Astrocyte (in vitro differentiated cells and primary cell): ENCODE data around the gene NAGLU. TPM values are rescaled to one million over a fixed set of nuclear protein-coding genes. Genes with fewer than 3 reads are reported as not detected.

ENCODE experiments used
- DNase-seq: peaks from one replicate; pipeline ENCODE4 v3.0.0-alpha.2; 2010; ENCODE audit warnings: low read depth
- FAIRE-seq: peaks from 2 replicates; lab custom pipeline; 2011; peaks lifted over from hg19 to GRCh38; lab: Jason Lieb, UNC
- H2AFZ ChIP-seq: 2 replicates; pipeline ENCODE4 v1.6.0; 2012; ENCODE audit warnings: low read depth, low read length, inconsistent platforms
- H3K27ac ChIP-seq: 2 replicates; pipeline ENCODE4 v1.5.1; 2011; ENCODE audit warnings: low read depth, low read length, inconsistent platforms
- H3K27me3 ChIP-seq: 2 replicates; pipeline ENCODE4 v1.6.0; 2011; ENCODE audit warnings: low read length, inconsistent platforms; ENCODE audit not compliant: insufficient read depth
- H3K36me3 ChIP-seq: 2 replicates; pipeline ENCODE4 v1.5.1; 2011; ENCODE audit warnings: low read length, inconsistent platforms; ENCODE audit not compliant: insufficient read depth
- H3K4me1 ChIP-seq: 2 replicates; pipeline ENCODE4 v1.5.1; 2011; ENCODE audit warnings: low read length, inconsistent platforms; ENCODE audit not compliant: insufficient read depth
- H3K4me2 ChIP-seq: 2 replicates; pipeline ENCODE4 v1.6.0; 2012; ENCODE audit warnings: low read length, inconsistent platforms
- H3K4me3 ChIP-seq: 2 replicates; pipeline ENCODE4 v1.5.1; 2011; ENCODE audit warnings: low read depth, mild to moderate bottlenecking, low read length, inconsistent platforms; ENCODE audit not compliant: insufficient read depth
- H3K79me2 ChIP-seq: 2 replicates; pipeline ENCODE4 v1.6.0; 2012; ENCODE audit warnings: mild to moderate bottlenecking, low read length, inconsistent platforms; ENCODE audit not compliant: insufficient read depth
- H3K9ac ChIP-seq: 2 replicates; pipeline ENCODE4 v1.6.0; 2012; ENCODE audit warnings: mild to moderate bottlenecking, low read length, inconsistent platforms
- H3K9me3 ChIP-seq: 2 replicates; pipeline ENCODE4 v1.5.1; 2012; ENCODE audit warnings: low read depth, mild to moderate bottlenecking, low read length, inconsistent platforms; ENCODE audit not compliant: insufficient read depth
- H4K20me1 ChIP-seq: 2 replicates; pipeline ENCODE4 v1.6.0; 2012; ENCODE audit warnings: low read length, inconsistent platforms; ENCODE audit not compliant: insufficient read depth
- H3K27ac Mint-ChIP-seq: one replicate; pipeline ENCODE4 v1.8.0; 2021; ENCODE audit warnings: mild to moderate bottlenecking, mixed read lengths; ENCODE audit not compliant: unreplicated experiment
- H3K27me3 Mint-ChIP-seq: one replicate; pipeline ENCODE4 v1.8.0; 2021; ENCODE audit warnings: low read depth, mixed read lengths; ENCODE audit not compliant: unreplicated experiment
- H3K36me3 Mint-ChIP-seq: one replicate; pipeline ENCODE4 v1.8.0; 2021; ENCODE audit warnings: low read depth, mixed read lengths; ENCODE audit not compliant: unreplicated experiment
- H3K4me1 Mint-ChIP-seq: one replicate; pipeline ENCODE4 v1.8.0; 2021; ENCODE audit warnings: low read depth, mixed read lengths; ENCODE audit not compliant: unreplicated experiment
- H3K4me3 Mint-ChIP-seq: one replicate; pipeline ENCODE4 v1.8.0; 2021; ENCODE audit warnings: mild to moderate bottlenecking, moderate library complexity, mixed read lengths; ENCODE audit not compliant: unreplicated experiment
- H3K9me3 Mint-ChIP-seq: one replicate; pipeline ENCODE4 v1.8.0; 2021; ENCODE audit warnings: mild to moderate bottlenecking, mixed read lengths; ENCODE audit not compliant: unreplicated experiment
- EZH2 ChIP-seq: IDR thresholded peaks from 2 replicates; pipeline ENCODE4 v1.6.1; 2012; ENCODE audit warnings: mild to moderate bottlenecking, low read length, inconsistent platforms; ENCODE audit not compliant: insufficient read depth
- total RNA-seq: library from RNA; stranded (reverse); gene quantifications from 2 replicates; pipeline ENCODE4 v1.2.1, GENCODE V29; 2021
- TF ChIP-seq, protein P1 (sequence below): IDR thresholded peaks from 2 replicates; pipeline ENCODE4 v1.5.1; 2011; ENCODE audit warnings: low read depth, mild to moderate bottlenecking, inconsistent platforms, low read length, moderate library complexity; ENCODE audit not compliant: insufficient read depth

NAGLU gene
- total RNA-seq, 1 donor from 2014 or later: 19.3 TPM

DNA sequence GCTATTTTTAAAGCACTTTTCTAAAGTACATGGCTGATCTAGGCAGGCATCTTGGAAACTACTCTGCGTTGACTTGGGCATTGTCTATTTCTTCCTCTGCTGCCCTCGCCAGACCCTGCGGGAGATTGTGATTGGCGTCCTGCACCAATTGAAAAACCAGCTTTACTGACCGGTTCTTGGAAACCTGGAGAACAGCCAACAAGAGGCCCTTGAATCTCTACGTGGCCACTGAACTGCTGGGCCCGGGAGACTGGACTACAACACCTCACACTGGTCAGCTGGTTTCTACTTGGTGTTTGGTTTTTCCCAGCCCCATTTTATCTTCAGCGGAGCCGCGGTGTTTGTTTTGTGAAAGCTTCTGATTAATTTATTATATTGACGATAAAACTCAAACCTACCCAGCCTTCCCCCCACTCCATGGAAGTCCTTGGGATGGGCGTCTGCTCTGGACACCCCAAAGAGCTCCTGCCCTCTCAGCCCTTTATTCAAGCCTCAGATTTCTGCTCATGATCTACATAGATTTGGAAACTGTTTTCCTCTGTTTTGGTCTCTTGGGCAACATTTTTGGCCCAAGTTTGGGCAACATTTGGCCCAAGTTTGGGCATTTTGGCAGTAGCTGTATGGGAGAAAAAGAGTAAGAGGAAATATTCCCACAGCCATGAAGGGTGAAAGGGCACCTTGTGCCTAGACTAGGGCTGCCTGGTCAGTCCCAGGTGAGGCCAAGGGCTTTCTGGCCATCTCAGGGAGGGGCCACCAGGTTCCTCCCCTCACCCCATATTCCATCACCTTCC, 35.6 kb downstream of the NAGLU start:
- Mint-ChIP-seq H3K4me1 (peaks cover 10% of the 10 kb centered on the region), H3K36me3 (peaks cover 26% of the 10 kb centered on the region), H3K9me3 (no peaks in the 10 kb centered on the region), H3K27ac (no peak overlapping the region), H3K4me3 (peak overlapping the region; percentile 62), H3K27me3 (no peaks in the 10 kb centered on the region)
- no peaks in the 10 kb centered on the region for H3K27me3 ChIP-seq
- no peak overlapping the region for H3K27ac ChIP-seq
- no peaks in the 10 kb centered on the region for H3K9me3 ChIP-seq
- H2AFZ ChIP-seq: no peak overlapping the region
- peaks cover 48% of the 10 kb centered on the region for H4K20me1 ChIP-seq
- TF ChIP-seq, protein P1, sequence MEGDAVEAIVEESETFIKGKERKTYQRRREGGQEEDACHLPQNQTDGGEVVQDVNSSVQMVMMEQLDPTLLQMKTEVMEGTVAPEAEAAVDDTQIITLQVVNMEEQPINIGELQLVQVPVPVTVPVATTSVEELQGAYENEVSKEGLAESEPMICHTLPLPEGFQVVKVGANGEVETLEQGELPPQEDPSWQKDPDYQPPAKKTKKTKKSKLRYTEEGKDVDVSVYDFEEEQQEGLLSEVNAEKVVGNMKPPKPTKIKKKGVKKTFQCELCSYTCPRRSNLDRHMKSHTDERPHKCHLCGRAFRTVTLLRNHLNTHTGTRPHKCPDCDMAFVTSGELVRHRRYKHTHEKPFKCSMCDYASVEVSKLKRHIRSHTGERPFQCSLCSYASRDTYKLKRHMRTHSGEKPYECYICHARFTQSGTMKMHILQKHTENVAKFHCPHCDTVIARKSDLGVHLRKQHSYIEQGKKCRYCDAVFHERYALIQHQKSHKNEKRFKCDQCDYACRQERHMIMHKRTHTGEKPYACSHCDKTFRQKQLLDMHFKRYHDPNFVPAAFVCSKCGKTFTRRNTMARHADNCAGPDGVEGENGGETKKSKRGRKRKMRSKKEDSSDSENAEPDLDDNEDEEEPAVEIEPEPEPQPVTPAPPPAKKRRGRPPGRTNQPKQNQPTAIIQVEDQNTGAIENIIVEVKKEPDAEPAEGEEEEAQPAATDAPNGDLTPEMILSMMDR: no peak
- no peak for TF ChIP-seq EZH2
- DNase-seq (no peak), FAIRE-seq (no peak)
- H3K9ac ChIP-seq: no peak overlapping the region
- peaks cover 26% of the 10 kb centered on the region for H3K4me1 ChIP-seq
- no peak overlapping the region for H3K4me2 ChIP-seq
- H3K36me3 ChIP-seq: peaks cover 45% of the 10 kb centered on the region
- no peak overlapping the region for H3K4me3 ChIP-seq
- peaks cover 80% of the 10 kb centered on the region for H3K79me2 ChIP-seq

DNA sequence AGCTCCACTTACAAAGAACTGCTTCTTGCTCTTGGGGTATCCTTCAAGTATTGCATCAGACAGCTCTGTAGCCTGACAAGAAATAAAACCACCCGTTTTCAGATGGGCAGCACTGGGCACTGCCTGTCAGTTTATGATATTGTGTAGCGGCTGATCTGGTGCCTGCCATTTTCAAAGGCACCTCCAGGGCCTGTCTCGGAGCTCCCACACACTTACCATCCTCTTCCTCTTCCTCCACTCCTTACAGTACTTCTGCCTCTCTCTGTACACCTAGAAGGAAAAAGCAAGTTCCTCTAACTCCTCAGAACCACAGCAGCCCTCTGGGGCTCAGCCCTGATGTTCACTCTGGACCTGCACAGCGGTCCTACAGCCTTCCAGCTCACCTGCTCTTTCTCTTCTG, 37.1 kb downstream of the NAGLU start:
- H3K36me3 ChIP-seq: peaks cover 45% of the 10 kb centered on the region
- H3K4me2 ChIP-seq: no peak overlapping the region
- H3K27ac Mint-ChIP-seq: no peak overlapping the region
- FAIRE-seq: no peak
- H2AFZ ChIP-seq: no peak overlapping the region
- no peak for TF ChIP-seq EZH2
- TF ChIP-seq, protein P1: no peak
- H3K79me2 ChIP-seq: peaks cover 75% of the 10 kb centered on the region
- H3K4me1 Mint-ChIP-seq: peaks cover 7% of the 10 kb centered on the region
- H3K9ac ChIP-seq: no peak overlapping the region
- H3K27me3 Mint-ChIP-seq: no peaks in the 10 kb centered on the region
- H4K20me1 ChIP-seq: peaks cover 48% of the 10 kb centered on the region
- H3K9me3 Mint-ChIP-seq: no peaks in the 10 kb centered on the region
- no peak overlapping the region for H3K27ac ChIP-seq
- no peaks in the 10 kb centered on the region for H3K9me3 ChIP-seq
- peaks cover 25% of the 10 kb centered on the region for H3K36me3 Mint-ChIP-seq
- DNase-seq: no peak
- no peaks in the 10 kb centered on the region for H3K27me3 ChIP-seq
- no peak overlapping the region for H3K4me3 ChIP-seq
- H3K4me1 ChIP-seq: peaks cover 26% of the 10 kb centered on the region
- no peak overlapping the region for H3K4me3 Mint-ChIP-seq

DNA sequence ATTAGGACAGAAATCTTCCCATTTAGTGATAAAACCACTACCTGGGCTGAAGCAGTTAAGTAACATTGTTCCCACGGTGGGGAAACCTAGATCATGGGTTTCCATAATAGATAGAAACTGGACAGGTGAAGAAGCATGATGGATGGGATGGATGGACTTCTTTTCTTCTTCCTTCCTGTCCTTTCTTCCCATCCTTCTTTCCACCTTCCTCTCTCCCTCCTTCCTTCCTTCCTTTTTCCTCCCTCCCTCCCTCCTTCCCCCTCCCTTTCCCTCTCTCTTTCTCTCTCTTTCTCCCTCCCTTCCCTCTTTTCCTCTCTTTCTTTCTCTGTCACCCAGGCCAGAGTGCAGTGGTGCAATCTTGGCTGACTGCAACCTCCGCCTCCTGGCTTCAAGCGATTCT, 38.4 kb downstream of the NAGLU start:
- H3K27ac Mint-ChIP-seq: no peak overlapping the region
- Histone ChIP-seq H3K27me3 (no peaks in the 10 kb centered on the region), H4K20me1 (peaks cover 39% of the 10 kb centered on the region), H3K4me1 (peaks cover 17% of the 10 kb centered on the region), H2AFZ (no peak overlapping the region), H3K27ac (no peak overlapping the region), H3K4me2 (no peak overlapping the region), H3K36me3 (peaks cover 38% of the 10 kb centered on the region), H3K4me3 (no peak overlapping the region), H3K9ac (no peak overlapping the region), H3K9me3 (no peaks in the 10 kb centered on the region), H3K79me2 (peaks cover 64% of the 10 kb centered on the region)
- FAIRE-seq (no peak), DNase-seq (no peak)
- TF ChIP-seq, protein P1: no peak
- TF ChIP-seq EZH2: no peak
- peaks cover 7% of the 10 kb centered on the region for H3K4me1 Mint-ChIP-seq
- no peaks in the 10 kb centered on the region for H3K9me3 Mint-ChIP-seq
- H3K36me3 Mint-ChIP-seq: peaks cover 19% of the 10 kb centered on the region
- H3K4me3 Mint-ChIP-seq: no peak overlapping the region
- H3K27me3 Mint-ChIP-seq: no peaks in the 10 kb centered on the region
